Spleen (tissue), 7 donors: Measurements from ENCODE around the gene CXorf38.

Experiments
- CTCF ChIP-seq, 11 experiments: fragments of 200-600 bp in 7 of 11; fragments of 450-650 bp in 4 of 11; sonication (generic) in 4 of 11; IDR thresholded peaks in 8 of 11; conservative IDR thresholded peaks in 3 of 11; 1 replicate in 7 of 11; 2 replicates in 4 of 11; pipeline versions ENCODE4 v1.4.0 to v1.8.0; 2016 to 2021; ENCODE audit warnings: antibody characterized with exemption in 11 of 11, inconsistent platforms in 4 of 11, mild to moderate bottlenecking in 1 of 11
- POLR2A ChIP-seq, 3 donors: fragments of 450-650 bp; IDR thresholded peaks; one replicate each; pipeline ENCODE4 v1.5.1; 2017; ENCODE audit warnings: antibody characterized with exemption in 3 of 3, mild to moderate bottlenecking in 1 of 3
- POLR2AphosphoS5 ChIP-seq, 3 donors: sonication (generic); formaldehyde crosslinking; IDR thresholded peaks; one replicate each; pipeline ENCODE4 v1.5.1; 2017; ENCODE audit warnings: antibody characterized with exemption in 3 of 3
- donor health status: DM: no; HTN: no; CAD: no; lungs with moderate emphysema.
- donor health status: DM: no; HTN: no; CAD: no.
- donor health status: DM: no; HTN: no; CAD: no.

GRCh38 chrX:40615976-40616375 lies 31.4 kb downstream of the CXorf38 start:
- no peak for TF ChIP-seq CTCF (IDR thresholded peaks at IDR 0.05 in 8 of 11, conservative IDR thresholded peaks at IDR 0.05 in 3 of 11)
- TF ChIP-seq POLR2A (IDR thresholded peaks at IDR 0.05): no peak
- no peak for TF ChIP-seq POLR2AphosphoS5 (IDR thresholded peaks at IDR 0.05)
